ENCODE results near the gene C14orf93. TPM values are rescaled to one million over a fixed set of nuclear protein-coding genes. Genes with fewer than 3 reads are reported as not detected.

Gene C14orf93
- total and polyA plus RNA-seq, 2 donors (not counting 1 experiment from before 2014, with no cell fraction given) = 4.8 to 13.0 TPM

DNA sequence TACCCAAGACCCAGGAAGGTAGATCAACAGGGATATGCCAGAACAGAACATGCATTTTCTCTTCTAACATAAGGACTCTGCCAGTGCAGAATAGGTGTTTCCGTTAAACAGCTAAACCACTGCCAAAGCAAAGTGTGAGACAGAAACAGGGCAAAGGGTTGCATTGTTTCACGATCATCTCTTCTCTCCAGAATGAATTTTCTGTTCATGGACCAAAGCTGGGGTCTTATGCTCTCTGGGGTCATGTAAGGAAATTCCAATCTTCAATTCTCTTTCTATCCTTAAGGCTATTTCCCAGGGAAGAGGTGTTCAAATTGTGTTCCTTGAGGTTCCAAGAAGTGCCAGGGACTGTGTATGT lies 13.8 kb upstream of the C14orf93 start:
- DNase-seq (ENCODE audit: low read depth in 2 of 2) = no peak
- no peaks in the 10 kb centered on the region for H3K79me2 ChIP-seq (ENCODE audit: control insufficient read depth, insufficient read depth, low read length)
- H3K27ac ChIP-seq (ENCODE audit: insufficient read depth, low read length) = no peak overlapping the region
- H3K36me3 ChIP-seq (ENCODE audit: control insufficient read depth, insufficient read depth, low read length) = peaks cover 3% of the 10 kb centered on the region
- no peak overlapping the region for H3K4me3 ChIP-seq (replicated peaks in 1 of 4; ENCODE audit: control extremely low read depth in 1 of 4, insufficient read depth in 1 of 4, low read depth in 3 of 4, low read length in 4 of 4)
- no peak overlapping the region for H2AFZ ChIP-seq (ENCODE audit: low read length)
- H4K20me1 ChIP-seq (ENCODE audit: control insufficient read depth, extremely low read depth, insufficient read depth, low read length) = no peaks in the 10 kb centered on the region
- no peaks in the 10 kb centered on the region for H3K27me3 ChIP-seq (ENCODE audit: control insufficient read depth, insufficient read depth, low read length)
- TF ChIP-seq EZH2 (IDR thresholded peaks at IDR 0.05; ENCODE audit: low read length, missing control alignments) = no peak
- TF ChIP-seq, protein P1, sequence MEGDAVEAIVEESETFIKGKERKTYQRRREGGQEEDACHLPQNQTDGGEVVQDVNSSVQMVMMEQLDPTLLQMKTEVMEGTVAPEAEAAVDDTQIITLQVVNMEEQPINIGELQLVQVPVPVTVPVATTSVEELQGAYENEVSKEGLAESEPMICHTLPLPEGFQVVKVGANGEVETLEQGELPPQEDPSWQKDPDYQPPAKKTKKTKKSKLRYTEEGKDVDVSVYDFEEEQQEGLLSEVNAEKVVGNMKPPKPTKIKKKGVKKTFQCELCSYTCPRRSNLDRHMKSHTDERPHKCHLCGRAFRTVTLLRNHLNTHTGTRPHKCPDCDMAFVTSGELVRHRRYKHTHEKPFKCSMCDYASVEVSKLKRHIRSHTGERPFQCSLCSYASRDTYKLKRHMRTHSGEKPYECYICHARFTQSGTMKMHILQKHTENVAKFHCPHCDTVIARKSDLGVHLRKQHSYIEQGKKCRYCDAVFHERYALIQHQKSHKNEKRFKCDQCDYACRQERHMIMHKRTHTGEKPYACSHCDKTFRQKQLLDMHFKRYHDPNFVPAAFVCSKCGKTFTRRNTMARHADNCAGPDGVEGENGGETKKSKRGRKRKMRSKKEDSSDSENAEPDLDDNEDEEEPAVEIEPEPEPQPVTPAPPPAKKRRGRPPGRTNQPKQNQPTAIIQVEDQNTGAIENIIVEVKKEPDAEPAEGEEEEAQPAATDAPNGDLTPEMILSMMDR (conservative IDR thresholded peaks at IDR 0.05 in 1 of 2, IDR thresholded peaks at IDR 0.05 in 1 of 2; ENCODE audit: low read depth in 1 of 2, low read length in 2 of 2) = no peak
- H3K9ac ChIP-seq (ENCODE audit: insufficient read depth, low read length) = no peak overlapping the region
- no peaks in the 10 kb centered on the region for H3K4me1 ChIP-seq (ENCODE audit: control insufficient read depth, extremely low read depth, insufficient read depth, low read length)
- H3K9me3 ChIP-seq (ENCODE audit: control insufficient read depth, insufficient read depth, low read depth, low read length) = no peaks in the 10 kb centered on the region
- H3K4me2 ChIP-seq (ENCODE audit: extremely low read depth, insufficient read depth, low read length) = no peak overlapping the region

DNA sequence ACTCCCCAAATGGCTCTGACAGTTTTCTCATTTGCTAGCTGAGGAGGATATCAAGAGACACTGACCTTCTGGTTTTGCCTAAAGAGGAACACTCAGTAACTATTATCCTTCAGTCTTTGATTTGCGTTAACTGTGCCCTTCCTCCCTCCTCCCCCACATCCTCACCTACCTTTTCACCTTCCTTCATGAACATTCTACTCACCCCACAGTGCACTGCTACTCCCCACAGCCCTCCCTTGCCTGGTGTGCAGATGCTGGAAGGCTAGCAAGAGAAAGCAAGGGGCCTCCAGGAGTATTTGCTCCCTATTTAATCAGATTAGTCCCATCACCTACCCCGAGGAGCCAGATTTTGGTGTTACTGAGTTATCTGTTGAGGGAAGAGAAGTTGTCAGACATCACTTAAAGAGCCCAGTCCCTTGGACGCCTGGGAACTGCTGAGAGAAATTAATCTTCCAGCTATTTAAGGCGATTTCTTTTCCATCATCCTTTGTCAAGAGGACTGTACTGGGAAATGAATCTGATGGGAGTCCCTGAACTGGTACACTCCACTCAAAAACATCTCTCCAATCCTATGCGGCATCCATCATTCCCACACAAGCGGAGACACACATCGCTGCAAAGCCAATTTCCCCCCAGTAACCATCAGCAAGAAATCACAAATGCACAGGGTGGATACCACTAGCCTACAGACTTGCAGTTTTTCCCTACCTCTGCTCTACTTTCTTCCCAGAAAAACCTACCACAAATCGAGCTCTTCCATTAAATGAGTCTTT lies 13.3 kb upstream of the C14orf93 start:
- Histone ChIP-seq H3K4me1 (ENCODE audit: control insufficient read depth, extremely low read depth, insufficient read depth, low read length) (no peaks in the 10 kb centered on the region), H3K4me2 (ENCODE audit: extremely low read depth, insufficient read depth, low read length) (no peak overlapping the region), H3K9me3 (ENCODE audit: control insufficient read depth, insufficient read depth, low read depth, low read length) (no peaks in the 10 kb centered on the region), H3K4me3 (replicated peaks in 1 of 4; ENCODE audit: control extremely low read depth in 1 of 4, insufficient read depth in 1 of 4, low read depth in 3 of 4, low read length in 4 of 4) (no peak overlapping the region), H3K79me2 (ENCODE audit: control insufficient read depth, insufficient read depth, low read length) (no peaks in the 10 kb centered on the region), H3K27ac (ENCODE audit: insufficient read depth, low read length) (no peak overlapping the region), H3K27me3 (ENCODE audit: control insufficient read depth, insufficient read depth, low read length) (no peaks in the 10 kb centered on the region), H3K36me3 (ENCODE audit: control insufficient read depth, insufficient read depth, low read length) (peaks cover 3% of the 10 kb centered on the region), H2AFZ (ENCODE audit: low read length) (no peak overlapping the region), H3K9ac (ENCODE audit: insufficient read depth, low read length) (no peak overlapping the region), H4K20me1 (ENCODE audit: control insufficient read depth, extremely low read depth, insufficient read depth, low read length) (no peaks in the 10 kb centered on the region)
- no peak for TF ChIP-seq EZH2 (IDR thresholded peaks at IDR 0.05; ENCODE audit: low read length, missing control alignments)
- TF ChIP-seq, protein P1 (conservative IDR thresholded peaks at IDR 0.05 in 1 of 2, IDR thresholded peaks at IDR 0.05 in 1 of 2; ENCODE audit: low read depth in 1 of 2, low read length in 2 of 2) = no peak
- no peak for DNase-seq (ENCODE audit: low read depth in 2 of 2)

GRCh38 chr14:23021889-23022442 lies 12.0 kb upstream of the C14orf93 start:
- Histone ChIP-seq H3K9ac (ENCODE audit: insufficient read depth, low read length) (no peak overlapping the region), H3K27ac (ENCODE audit: insufficient read depth, low read length) (no peak overlapping the region), H3K27me3 (ENCODE audit: control insufficient read depth, insufficient read depth, low read length) (no peaks in the 10 kb centered on the region), H3K79me2 (ENCODE audit: control insufficient read depth, insufficient read depth, low read length) (no peaks in the 10 kb centered on the region), H4K20me1 (ENCODE audit: control insufficient read depth, extremely low read depth, insufficient read depth, low read length) (no peaks in the 10 kb centered on the region), H3K4me1 (ENCODE audit: control insufficient read depth, extremely low read depth, insufficient read depth, low read length) (no peaks in the 10 kb centered on the region), H3K9me3 (ENCODE audit: control insufficient read depth, insufficient read depth, low read depth, low read length) (no peaks in the 10 kb centered on the region), H3K36me3 (ENCODE audit: control insufficient read depth, insufficient read depth, low read length) (peaks cover 3% of the 10 kb centered on the region), H2AFZ (ENCODE audit: low read length) (no peak overlapping the region), H3K4me3 (replicated peaks in 1 of 4; ENCODE audit: control extremely low read depth in 1 of 4, insufficient read depth in 1 of 4, low read depth in 3 of 4, low read length in 4 of 4) (no peak overlapping the region), H3K4me2 (ENCODE audit: extremely low read depth, insufficient read depth, low read length) (no peak overlapping the region)
- no peak for DNase-seq (ENCODE audit: low read depth in 2 of 2)
- TF ChIP-seq EZH2 (IDR thresholded peaks at IDR 0.05; ENCODE audit: low read length, missing control alignments) = no peak
- TF ChIP-seq, protein P1 (conservative IDR thresholded peaks at IDR 0.05 in 1 of 2, IDR thresholded peaks at IDR 0.05 in 1 of 2; ENCODE audit: low read depth in 1 of 2, low read length in 2 of 2) = no peak
